ENCODE measurements around the gene LIN37. TPM values are rescaled to one million over a fixed set of nuclear protein-coding genes. Genes with fewer than 3 reads are reported as not detected.
"Not testable (repeated sequence)": the region's sequence is repeated elsewhere in the genome, so short reads cannot be mapped to it uniquely, and the experiment has no call there.

LIN37 gene
- total RNA-seq, 1 donor from 2014 or later, result 6.2 TPM

- no peak for TF ChIP-seq CTCF (IDR thresholded peaks at IDR 0.05; ENCODE audit: borderline replicate concordance)
- no peaks in the 10 kb centered on the region for H3K9me3 ChIP-seq (replicated peaks)
- peaks cover 18% of the 10 kb centered on the region for H3K4me1 ChIP-seq
- no peak overlapping the region for H3K27ac ChIP-seq (replicated peaks)
- peaks cover 41% of the 10 kb centered on the region for H3K36me3 ChIP-seq
- H3K27me3 ChIP-seq (ENCODE audit: low read depth), result no peaks in the 10 kb centered on the region
- intact Hi-C loops (cut with micrococcal nuclease), result no loop called here
- DNase-seq, result no peak
- no peak overlapping the region for H3K4me3 ChIP-seq
Observed at GRCh38 chr19:35764432-35765315, 16.3 kb downstream of the LIN37 start.

GRCh38 chr19:35766571-35767104 is 18.3 kb downstream of the LIN37 start:
- H3K36me3 ChIP-seq, result peaks cover 39% of the 10 kb centered on the region
- H3K4me3 ChIP-seq, result no peak overlapping the region
- H3K27ac ChIP-seq (replicated peaks), result no peak overlapping the region
- H3K9me3 ChIP-seq (replicated peaks), result no peaks in the 10 kb centered on the region
- H3K27me3 ChIP-seq (ENCODE audit: low read depth), result no peaks in the 10 kb centered on the region
- no peak for TF ChIP-seq CTCF (IDR thresholded peaks at IDR 0.05; ENCODE audit: borderline replicate concordance)
- peaks cover 9% of the 10 kb centered on the region for H3K4me1 ChIP-seq
- DNase-seq, result no peak
- intact Hi-C loops (cut with micrococcal nuclease), result no loop called here

- no peak for TF ChIP-seq CTCF (IDR thresholded peaks at IDR 0.05; ENCODE audit: borderline replicate concordance)
- intact Hi-C loops (cut with micrococcal nuclease), result no loop called here
- Histone ChIP-seq H3K36me3 (peaks cover 30% of the 10 kb centered on the region), H3K4me1 (peaks cover 9% of the 10 kb centered on the region), H3K27ac (replicated peaks) (no peak overlapping the region), H3K27me3 (ENCODE audit: low read depth) (no peaks in the 10 kb centered on the region), H3K4me3 (peak overlapping the region; percentile 17), H3K9me3 (replicated peaks) (no peaks in the 10 kb centered on the region)
- no peak for DNase-seq
Observed at GRCh38 chr19:35767288-35768081, 19.1 kb downstream of the LIN37 start.

- intact Hi-C loops (cut with micrococcal nuclease), result no loop called here
- Histone ChIP-seq H3K4me1 (peaks cover 9% of the 10 kb centered on the region), H3K27me3 (ENCODE audit: low read depth) (no peaks in the 10 kb centered on the region), H3K36me3 (peaks cover 25% of the 10 kb centered on the region), H3K9me3 (replicated peaks) (no peaks in the 10 kb centered on the region), H3K4me3 (peak overlapping the region; percentile 17), H3K27ac (replicated peaks) (no peak overlapping the region)
- no peak for TF ChIP-seq CTCF (IDR thresholded peaks at IDR 0.05; ENCODE audit: borderline replicate concordance)
- DNase-seq, result no peak
Observed at GRCh38 chr19:35768082-35768421, 19.7 kb downstream of the LIN37 start.

GRCh38 chr19:35772362-35772761 is 24.0 kb downstream of the LIN37 start:
- H3K9me3 ChIP-seq (replicated peaks); DNase-seq; H3K27ac ChIP-seq (replicated peaks); H3K4me3 ChIP-seq; intact Hi-C loops (cut with micrococcal nuclease); H3K36me3 ChIP-seq; H3K27me3 ChIP-seq (ENCODE audit: low read depth): not testable (repeated sequence)
- H3K4me1 ChIP-seq, result peaks cover 30% of the 10 kb centered on the region
